ENCODE data around the gene MT1B. TPM values are rescaled to one million over a fixed set of nuclear protein-coding genes. Genes with fewer than 3 reads are reported as not detected.

MT1B gene
- total and polyA plus RNA-seq, 2 of the 13 experiments (the other 11 are each of a cell fraction or from before 2014, with no cell fraction given): 0.89 TPM; not detected in 1

- TF ChIP-seq, protein P1, sequence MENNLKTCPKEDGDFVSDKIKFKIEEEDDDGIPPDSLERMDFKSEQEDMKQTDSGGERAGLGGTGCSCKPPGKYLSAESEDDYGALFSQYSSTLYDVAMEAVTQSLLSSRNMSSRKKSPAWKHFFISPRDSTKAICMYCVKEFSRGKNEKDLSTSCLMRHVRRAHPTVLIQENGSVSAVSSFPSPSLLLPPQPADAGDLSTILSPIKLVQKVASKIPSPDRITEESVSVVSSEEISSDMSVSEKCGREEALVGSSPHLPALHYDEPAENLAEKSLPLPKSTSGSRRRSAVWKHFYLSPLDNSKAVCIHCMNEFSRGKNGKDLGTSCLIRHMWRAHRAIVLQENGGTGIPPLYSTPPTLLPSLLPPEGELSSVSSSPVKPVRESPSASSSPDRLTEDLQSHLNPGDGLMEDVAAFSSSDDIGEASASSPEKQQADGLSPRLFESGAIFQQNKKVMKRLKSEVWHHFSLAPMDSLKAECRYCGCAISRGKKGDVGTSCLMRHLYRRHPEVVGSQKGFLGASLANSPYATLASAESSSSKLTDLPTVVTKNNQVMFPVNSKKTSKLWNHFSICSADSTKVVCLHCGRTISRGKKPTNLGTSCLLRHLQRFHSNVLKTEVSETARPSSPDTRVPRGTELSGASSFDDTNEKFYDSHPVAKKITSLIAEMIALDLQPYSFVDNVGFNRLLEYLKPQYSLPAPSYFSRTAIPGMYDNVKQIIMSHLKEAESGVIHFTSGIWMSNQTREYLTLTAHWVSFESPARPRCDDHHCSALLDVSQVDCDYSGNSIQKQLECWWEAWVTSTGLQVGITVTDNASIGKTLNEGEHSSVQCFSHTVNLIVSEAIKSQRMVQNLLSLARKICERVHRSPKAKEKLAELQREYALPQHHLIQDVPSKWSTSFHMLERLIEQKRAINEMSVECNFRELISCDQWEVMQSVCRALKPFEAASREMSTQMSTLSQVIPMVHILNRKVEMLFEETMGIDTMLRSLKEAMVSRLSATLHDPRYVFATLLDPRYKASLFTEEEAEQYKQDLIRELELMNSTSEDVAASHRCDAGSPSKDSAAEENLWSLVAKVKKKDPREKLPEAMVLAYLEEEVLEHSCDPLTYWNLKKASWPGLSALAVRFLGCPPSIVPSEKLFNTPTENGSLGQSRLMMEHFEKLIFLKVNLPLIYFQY (CRISPR knock-in tag; IDR thresholded peaks at IDR 0.05; ENCODE audit: borderline replicate concordance): no peak
- TF ChIP-seq ZC3H13 (CRISPR knock-in tag; IDR thresholded peaks at IDR 0.05) (peak; percentile 62; the same call in 1 of the 2 replicates), KDM4B (CRISPR knock-in tag; IDR thresholded peaks at IDR 0.05) (no peak), MED8 (CRISPR knock-in tag; IDR thresholded peaks at IDR 0.05; ENCODE audit: insufficient replicate concordance) (peak; percentile 61), ZNF598 (CRISPR knock-in tag; IDR thresholded peaks at IDR 0.05; ENCODE audit: borderline replicate concordance) (peak; percentile 37; the same call in 1 of the 2 replicates), GRHL1 (CRISPR knock-in tag; conservative IDR thresholded peaks at IDR 0.05) (no peak), ISX (CRISPR knock-in tag; conservative IDR thresholded peaks at IDR 0.05) (no peak), ZNF883 (CRISPR knock-in tag; IDR thresholded peaks at IDR 0.05; ENCODE audit: not compliant biosample characterization) (no peak), ZFP41 (CRISPR knock-in tag; IDR thresholded peaks at IDR 0.05; ENCODE audit: borderline replicate concordance) (no peak)
- TF ChIP-seq, protein P2, sequence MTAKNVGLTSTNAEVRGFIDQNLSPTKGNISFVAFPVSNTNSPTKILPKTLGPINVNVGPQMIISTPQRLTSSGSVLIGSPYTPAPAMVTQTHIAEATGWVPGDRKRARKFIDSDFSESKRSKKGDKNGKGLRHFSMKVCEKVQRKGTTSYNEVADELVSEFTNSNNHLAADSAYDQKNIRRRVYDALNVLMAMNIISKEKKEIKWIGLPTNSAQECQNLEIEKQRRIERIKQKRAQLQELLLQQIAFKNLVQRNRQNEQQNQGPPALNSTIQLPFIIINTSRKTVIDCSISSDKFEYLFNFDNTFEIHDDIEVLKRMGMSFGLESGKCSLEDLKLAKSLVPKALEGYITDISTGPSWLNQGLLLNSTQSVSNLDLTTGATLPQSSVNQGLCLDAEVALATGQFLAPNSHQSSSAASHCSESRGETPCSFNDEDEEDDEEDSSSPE (CRISPR knock-in tag; IDR thresholded peaks at IDR 0.05): peak; percentile 77
- TF ChIP-seq, protein P3, sequence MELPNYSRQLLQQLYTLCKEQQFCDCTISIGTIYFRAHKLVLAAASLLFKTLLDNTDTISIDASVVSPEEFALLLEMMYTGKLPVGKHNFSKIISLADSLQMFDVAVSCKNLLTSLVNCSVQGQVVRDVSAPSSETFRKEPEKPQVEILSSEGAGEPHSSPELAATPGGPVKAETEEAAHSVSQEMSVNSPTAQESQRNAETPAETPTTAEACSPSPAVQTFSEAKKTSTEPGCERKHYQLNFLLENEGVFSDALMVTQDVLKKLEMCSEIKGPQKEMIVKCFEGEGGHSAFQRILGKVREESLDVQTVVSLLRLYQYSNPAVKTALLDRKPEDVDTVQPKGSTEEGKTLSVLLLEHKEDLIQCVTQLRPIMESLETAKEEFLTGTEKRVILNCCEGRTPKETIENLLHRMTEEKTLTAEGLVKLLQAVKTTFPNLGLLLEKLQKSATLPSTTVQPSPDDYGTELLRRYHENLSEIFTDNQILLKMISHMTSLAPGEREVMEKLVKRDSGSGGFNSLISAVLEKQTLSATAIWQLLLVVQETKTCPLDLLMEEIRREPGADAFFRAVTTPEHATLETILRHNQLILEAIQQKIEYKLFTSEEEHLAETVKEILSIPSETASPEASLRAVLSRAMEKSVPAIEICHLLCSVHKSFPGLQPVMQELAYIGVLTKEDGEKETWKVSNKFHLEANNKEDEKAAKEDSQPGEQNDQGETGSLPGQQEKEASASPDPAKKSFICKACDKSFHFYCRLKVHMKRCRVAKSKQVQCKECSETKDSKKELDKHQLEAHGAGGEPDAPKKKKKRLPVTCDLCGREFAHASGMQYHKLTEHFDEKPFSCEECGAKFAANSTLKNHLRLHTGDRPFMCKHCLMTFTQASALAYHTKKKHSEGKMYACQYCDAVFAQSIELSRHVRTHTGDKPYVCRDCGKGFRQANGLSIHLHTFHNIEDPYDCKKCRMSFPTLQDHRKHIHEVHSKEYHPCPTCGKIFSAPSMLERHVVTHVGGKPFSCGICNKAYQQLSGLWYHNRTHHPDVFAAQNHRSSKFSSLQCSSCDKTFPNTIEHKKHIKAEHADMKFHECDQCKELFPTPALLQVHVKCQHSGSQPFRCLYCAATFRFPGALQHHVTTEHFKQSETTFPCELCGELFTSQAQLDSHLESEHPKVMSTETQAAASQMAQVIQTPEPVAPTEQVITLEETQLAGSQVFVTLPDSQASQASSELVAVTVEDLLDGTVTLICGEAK (IDR thresholded peaks at IDR 0.05): no peak
- TF ChIP-seq, protein P3 (CRISPR knock-in tag; IDR thresholded peaks at IDR 0.05): no peak; the same call in 1 of the 2 replicates
These were observed 6.1 kb downstream of the MT1B start, which contains the start of gene MT1F (continued) for GRCh38 chr16:56657555-56658326.
